Erythroblast (primary cell): ENCODE measurements around the gene MAFB.

ENCODE experiments used
- DNase-seq, 2 experiments: peaks; one replicate each; lab custom pipeline; 2025; lab: John Stamatoyannopoulos, UW
- GATA1 ChIP-seq: IDR thresholded peaks from 2 replicates; pipeline ENCODE4 v1.6.1; 2011; ENCODE audit warnings: low read depth, mild to moderate bottlenecking, control low read depth, low read length, moderate library complexity
- POLR2A ChIP-seq: IDR thresholded peaks from 2 replicates; pipeline ENCODE4 v1.6.1; 2011; ENCODE audit warnings: mild to moderate bottlenecking, low read length

MAFB gene

DNA sequence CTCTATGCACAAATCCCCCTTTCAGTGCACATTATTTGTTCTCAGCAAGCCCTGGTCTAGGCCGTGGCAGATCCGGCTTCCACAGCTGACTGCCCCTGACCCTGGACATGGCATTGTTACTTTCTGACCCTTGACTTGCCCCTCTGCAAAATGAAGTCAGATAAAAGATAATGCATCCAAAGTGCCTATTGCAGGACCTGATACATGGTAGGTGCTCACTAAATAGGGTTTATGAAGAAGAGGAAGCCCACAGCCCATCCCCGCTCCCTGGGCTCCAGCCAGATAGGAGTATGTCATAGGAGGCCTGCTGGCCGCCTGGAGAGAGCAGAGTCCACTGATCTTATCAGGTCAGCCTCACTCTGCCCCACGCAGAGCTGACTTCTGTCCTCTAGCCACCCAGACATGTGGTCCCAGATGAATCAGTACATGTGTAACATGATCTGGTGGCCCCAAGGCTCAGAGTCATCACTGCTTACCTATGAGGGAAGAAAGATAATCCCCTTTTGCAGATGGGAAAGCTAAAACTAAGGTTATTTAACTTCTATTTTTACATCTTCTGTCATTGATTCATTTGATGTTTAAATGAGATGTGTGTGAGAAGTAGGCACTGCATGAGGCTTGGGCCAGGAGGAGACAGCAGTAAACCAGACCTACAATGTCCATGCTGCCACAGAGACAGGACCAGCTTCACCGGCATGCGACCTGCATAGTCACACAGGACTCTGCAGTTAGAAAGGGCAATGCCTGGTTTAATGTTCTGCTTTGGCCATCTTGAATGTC lies 20.4 kb downstream of the MAFB start:
- TF ChIP-seq POLR2A: no peak
- no peak for TF ChIP-seq GATA1
- DNase-seq: no peak

GRCh38 chr20:40667503-40667902 lies 21.5 kb downstream of the MAFB start:
- DNase-seq: no peak
- TF ChIP-seq GATA1 (no peak), POLR2A (no peak)

DNA sequence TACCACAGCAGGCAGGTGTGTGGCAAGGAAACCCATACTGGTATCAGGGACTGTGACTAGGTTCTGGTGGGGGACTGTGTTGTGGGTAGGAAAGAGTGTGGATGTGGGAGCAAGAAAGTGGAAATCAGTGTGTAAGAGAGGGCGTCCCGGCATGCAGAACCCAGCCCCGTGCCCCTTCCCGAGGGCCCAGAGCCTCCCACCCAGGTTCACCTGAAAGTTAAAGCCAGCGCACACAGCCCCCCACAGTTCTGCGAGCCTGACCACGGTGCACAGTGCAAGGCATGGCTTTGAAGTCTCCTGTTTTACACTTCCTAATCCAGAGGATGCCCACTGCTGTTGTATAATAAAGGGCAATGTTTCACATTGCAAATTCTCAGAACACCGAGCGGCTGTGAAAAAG lies 22.7 kb downstream of the MAFB start:
- TF ChIP-seq POLR2A: no peak
- TF ChIP-seq GATA1: no peak
- no peak for DNase-seq

DNA sequence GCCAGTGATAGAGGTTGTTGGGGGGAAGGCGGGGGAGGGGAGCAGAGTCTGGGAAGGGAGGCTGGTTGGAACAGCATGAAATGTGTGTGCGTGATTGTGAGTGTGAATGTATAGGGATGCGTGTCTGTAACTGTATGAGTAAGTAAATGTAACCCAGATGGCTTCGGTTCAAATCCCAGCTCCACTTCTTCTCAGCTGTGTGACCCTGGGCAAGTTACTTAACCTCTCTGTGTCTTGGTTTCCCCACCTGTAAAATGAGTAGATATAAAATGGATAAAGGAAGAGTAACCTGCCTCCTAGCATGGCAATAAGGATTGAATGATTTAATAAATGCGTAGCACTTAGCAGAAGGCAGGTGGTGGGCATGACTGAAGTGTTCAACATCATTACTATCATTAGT lies 24.1 kb downstream of the MAFB start:
- DNase-seq: no peak
- no peak for TF ChIP-seq POLR2A
- no peak for TF ChIP-seq GATA1

DNA sequence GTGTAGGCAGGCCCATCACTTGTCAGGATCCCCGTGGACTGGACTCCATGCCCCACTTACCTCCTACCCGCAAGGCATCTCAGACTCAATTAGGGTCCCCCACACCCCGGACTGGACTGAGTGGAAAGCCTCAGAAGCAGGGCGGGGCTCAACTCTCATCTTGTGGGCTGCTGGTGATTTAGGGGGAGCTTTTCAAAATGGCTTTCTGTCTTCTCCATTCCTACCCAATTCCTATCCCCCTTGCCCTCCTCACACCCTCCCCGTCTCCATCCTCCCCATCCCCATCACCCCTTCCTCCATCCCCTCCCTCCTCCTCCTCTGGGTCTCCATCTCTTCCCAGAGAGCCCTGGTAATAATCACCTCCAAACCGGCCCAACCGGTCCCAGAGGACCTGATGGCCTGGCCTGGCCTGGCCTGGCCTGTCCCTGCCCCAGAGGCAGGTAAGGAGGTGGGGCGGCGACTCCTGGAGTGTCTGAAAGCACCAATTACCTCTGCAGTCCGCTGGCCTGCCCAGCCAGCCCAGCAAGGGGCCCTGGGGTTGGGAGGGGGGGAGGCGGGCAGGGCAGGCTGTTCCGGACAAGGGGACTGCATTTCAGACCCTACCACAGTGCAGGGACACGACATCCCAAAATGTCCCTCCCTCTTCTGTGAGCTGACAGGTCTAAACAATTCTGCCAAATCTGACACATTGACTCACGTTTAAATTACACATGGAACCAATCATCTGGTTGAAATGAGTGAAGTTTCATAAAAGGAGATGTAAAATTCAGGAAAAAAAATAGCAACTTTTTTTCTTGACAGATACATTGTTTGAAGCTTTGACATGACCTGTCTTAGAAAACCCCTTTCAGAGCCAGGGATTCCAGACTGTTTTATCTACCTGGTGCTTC lies 24.8 kb downstream of the MAFB start:
- no peak for TF ChIP-seq POLR2A
- TF ChIP-seq GATA1: no peak
- no peak for DNase-seq

DNA sequence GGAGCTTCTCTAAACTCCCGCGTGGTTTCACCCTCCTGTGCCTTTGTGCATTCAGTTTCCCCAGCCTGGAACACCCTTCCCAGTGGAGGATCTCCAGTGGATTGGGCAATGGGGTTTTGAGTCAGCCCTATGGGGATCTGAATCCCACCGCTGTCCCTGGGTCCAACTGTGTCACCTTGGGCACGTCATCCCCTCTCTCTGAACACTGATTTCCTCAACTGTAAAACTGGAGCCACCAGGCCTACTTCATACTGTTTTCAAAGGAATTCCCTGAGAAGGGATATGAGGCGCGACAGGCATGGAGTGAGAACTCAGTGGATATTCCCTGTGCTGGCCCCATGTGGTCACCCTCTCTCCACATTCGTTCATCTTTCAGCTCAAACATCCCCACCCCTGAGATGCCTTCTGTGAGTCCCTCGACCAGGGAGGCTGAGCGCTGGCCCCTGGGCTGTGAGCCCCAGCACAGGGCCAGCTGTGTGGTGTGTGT lies 25.7 kb downstream of the MAFB start:
- no peak for DNase-seq
- TF ChIP-seq POLR2A (no peak), GATA1 (no peak)

DNA sequence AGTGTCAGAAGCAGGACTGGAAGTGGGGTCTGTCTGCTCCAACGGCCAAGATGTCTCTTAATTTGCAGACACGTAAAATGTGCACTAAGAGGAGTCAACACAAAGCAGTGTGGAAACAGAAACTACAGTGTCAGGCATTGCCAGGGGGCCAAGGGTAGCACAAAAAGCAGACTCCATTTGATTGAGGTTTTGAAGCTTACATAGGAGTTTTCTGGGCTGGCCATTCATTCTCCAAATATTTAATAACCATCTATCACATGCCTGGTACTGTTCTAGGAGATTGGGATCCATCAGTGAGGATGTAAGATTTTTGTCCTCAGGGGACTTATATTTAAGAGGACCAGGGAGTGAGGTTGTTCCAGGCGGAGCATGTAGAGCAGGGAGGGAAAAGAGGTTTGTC lies 29.5 kb downstream of the MAFB start:
- TF ChIP-seq GATA1 (no peak), POLR2A (no peak)
- DNase-seq: no peak

GRCh38 chr20:40658509-40658908 lies 30.5 kb downstream of the MAFB start:
- TF ChIP-seq POLR2A (no peak), GATA1 (no peak)
- no peak for DNase-seq

DNA sequence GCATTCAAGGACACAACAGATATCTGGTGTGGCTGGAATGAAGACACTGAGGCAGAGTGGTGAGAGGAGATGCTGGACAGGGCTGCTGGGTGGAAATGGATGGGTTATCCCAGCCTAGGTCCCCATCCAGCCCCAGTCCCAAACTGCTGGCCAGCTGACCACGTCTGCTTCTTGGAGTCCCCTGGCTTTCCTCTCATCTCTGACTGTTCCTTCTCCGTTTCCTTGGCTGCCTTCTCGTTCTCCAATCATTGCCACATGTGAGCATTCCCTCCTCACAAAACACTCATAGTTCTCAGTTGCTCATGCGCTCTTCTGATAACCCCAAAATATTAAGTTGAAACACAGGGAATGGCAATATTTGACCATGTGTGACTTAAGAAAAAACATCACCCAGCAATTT lies 31.5 kb downstream of the MAFB start:
- TF ChIP-seq POLR2A (no peak), GATA1 (no peak)
- no peak for DNase-seq

- TF ChIP-seq POLR2A (no peak), GATA1 (no peak)
- DNase-seq: no peak
Observed at GRCh38 chr20:40655451-40655850, 33.6 kb downstream of the MAFB start.

- no peak for TF ChIP-seq POLR2A
- no peak for TF ChIP-seq GATA1
- no peak for DNase-seq
Observed at GRCh38 chr20:40654876-40655275, 34.2 kb downstream of the MAFB start.

GRCh38 chr20:40652441-40652987 lies 36.5 kb downstream of the MAFB start:
- no peak for TF ChIP-seq POLR2A
- TF ChIP-seq GATA1: no peak
- DNase-seq: no peak

GRCh38 chr20:40651151-40651550 lies 37.9 kb downstream of the MAFB start:
- no peak for DNase-seq
- no peak for TF ChIP-seq GATA1
- TF ChIP-seq POLR2A: no peak

DNA sequence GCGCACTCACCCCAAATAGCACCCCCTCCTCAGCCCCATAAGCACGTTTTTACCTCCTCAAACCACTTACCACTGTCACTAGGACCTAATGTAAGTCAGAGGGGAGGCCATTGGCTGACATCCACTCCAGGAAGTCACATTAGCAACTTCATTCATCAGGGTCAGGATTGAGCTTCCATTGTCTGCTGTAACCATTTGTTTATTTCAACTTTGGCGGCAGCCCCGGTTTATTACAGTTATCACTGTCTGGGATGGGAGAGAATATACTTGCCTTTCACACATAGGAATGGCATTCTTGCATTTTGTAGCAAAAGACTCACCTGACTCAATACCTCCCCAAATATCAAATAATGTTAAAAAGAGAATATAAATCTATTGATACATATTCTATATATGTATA lies 38.3 kb downstream of the MAFB start:
- no peak for TF ChIP-seq POLR2A
- no peak for TF ChIP-seq GATA1
- no peak for DNase-seq
